Cardiac fibroblast (primary cell): Measurements from ENCODE around the gene CDC5L.

Source experiments
- DNase-seq, 2 donors: peaks; one replicate each; pipeline versions ENCODE4 v3.0.0 to v3.0.0-alpha.2; 2010; ENCODE audit warnings: low read depth in 2 of 2
- H3K4me3 ChIP-seq, 2 donors: replicated peaks in 1 of 2; 1 replicate in 1 of 2; 2 replicates in 1 of 2; pipeline ENCODE4 v1.5.1; 2011; ENCODE audit warnings: low read depth in 2 of 2, low read length in 2 of 2, mild to moderate bottlenecking in 2 of 2, moderate library complexity in 1 of 2
- CTCF ChIP-seq: IDR thresholded peaks from one replicate; pipeline ENCODE4 v1.5.1; 2011; ENCODE audit warnings: low read depth, mild to moderate bottlenecking, low read length, inconsistent platforms

The CDC5L gene

DNA sequence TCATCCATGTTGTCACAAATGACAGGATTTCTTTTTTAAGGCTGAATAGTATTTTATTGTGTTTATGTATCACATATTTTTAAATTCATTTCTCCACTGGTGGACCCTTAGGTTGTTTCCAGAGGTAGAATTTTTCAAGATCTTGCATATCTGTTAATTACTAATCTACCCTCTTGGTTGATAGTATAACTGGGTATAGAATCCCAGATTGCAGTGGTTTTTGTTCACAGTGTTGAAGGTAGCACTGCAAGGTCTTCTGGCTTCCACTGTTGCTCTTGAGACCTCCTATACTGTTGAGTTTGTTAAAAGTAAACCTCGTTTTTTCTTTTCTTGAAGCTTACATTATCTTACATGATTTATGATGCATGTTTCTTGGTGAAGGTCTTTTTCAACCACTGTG is 22.9 kb downstream of the CDC5L start:
- TF ChIP-seq CTCF, result no peak
- H3K4me3 ChIP-seq, result no peak overlapping the region

DNA sequence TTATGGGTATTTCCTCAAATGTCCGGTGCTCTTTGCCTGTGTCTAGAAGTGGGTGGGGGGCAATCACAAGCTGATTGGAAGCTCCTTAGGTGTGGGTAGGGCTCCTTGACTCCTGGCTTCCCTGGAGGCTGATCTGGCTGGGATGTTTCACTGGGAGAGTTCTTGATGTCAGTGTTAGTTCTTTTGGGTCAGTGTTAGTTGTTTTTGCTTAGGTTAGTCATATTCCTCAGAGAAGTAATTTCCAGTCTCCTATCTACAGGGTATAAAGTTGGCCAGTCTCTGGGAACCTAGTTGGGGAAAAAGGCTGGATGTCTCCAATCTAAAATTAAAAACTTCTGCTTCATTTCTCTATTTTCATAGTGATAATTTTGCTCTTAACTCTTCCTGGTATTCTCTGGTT is 23.6 kb downstream of the CDC5L start:
- DNase-seq, result peak; percentile 18 to 25
- no peak for TF ChIP-seq CTCF
- H3K4me3 ChIP-seq, result no peak overlapping the region

More for the DNA sequence above, 22.9 kb downstream of the CDC5L start:
- DNase-seq, result no peak

DNA sequence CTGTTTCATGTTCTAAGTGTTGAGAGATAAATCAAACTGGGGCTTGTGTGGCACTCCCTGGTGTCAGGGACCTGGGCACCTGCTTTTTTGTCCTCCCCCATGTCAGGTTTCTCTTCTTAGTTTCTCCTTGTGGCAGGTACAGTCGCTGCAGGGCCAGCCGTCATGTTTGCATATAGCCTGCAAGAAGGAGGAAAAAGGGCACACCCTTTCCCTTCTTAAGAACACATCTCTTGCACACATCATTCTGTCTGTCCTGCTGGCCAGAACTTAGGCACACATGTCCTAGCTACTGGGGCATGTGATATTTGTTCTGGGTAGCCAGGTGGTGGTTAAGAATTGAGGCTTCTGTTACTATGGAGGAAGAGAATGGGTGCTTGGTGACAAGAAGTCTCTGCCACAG is 27.9 kb downstream of the CDC5L start:
- H3K4me3 ChIP-seq, result no peak overlapping the region
- no peak for DNase-seq
- no peak for TF ChIP-seq CTCF

DNA sequence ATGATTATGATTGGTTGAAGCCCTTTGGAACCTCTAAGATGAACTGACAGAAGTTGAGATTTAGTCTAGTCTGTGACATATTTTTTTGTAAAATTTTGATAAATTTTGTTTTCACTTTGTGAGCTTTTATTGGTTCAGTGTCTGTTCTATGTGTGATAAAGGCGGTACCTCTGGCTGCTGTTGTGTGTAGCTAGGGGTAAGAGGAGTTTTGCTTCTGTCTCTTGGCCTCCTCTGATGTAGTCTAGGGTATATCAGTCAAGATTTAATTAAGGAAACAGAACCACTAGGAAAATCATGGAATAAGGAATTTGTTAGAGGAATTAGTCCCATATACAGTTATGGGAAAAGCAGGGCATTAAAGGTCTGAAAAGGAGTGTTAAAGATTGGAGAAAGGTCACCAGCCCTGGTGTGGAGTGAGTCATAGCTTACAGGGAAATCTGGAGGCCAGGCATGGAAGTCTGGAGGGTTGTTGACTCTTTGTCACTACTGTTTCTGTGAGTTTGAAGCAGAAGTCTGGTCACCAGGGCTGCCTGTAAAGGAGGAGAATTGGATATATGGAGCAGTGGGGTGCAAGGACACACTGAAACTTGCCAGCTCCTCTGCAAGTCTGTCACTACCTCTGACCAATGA is 28.5 kb downstream of the CDC5L start:
- no peak overlapping the region for H3K4me3 ChIP-seq
- no peak for TF ChIP-seq CTCF
- peak; percentile 34 to 52 for DNase-seq

DNA sequence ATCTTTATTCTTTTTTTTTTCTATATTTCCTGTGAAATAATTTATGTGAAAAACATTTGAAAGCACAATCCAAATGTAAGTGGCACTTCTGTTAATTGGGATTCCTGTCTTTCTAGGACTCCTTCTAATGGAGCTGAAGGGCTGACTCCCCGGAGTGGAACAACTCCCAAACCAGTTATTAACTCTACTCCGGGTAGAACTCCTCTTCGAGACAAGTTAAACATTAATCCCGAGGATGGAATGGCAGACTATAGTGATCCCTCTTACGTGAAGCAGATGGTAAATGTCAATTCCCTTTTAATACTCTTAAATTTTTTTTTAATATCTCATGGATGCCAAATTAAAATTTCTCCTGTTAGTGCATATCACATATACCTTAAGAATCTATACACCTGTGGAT is 35.0 kb downstream of the CDC5L start:
- no peak for TF ChIP-seq CTCF
- no peak for DNase-seq
- no peak overlapping the region for H3K4me3 ChIP-seq

- H3K4me3 ChIP-seq, result no peak overlapping the region
- no peak for TF ChIP-seq CTCF
- no peak for DNase-seq
These were observed 35.8 kb downstream of the CDC5L start for GRCh38 chr6:44423306-44423705.

- DNase-seq, result no peak
- H3K4me3 ChIP-seq, result no peak overlapping the region
- no peak for TF ChIP-seq CTCF
These were observed 38.4 kb downstream of the CDC5L start for GRCh38 chr6:44425951-44426350.
